Endothelial cell of umbilical vein (primary cell): ENCODE measurements around the gene COL23A1.

Experiments
- CTCF ChIP-seq, 2 donors: IDR thresholded peaks; 1 replicate in 1 of 2; 2 replicates in 1 of 2; pipeline ENCODE4 v1.5.1; 2011; ENCODE audit warnings: low read length in 2 of 2, mild to moderate bottlenecking in 2 of 2, moderate library complexity in 2 of 2, control low read depth in 1 of 2, inconsistent platforms in 1 of 2, low read depth in 1 of 2; ENCODE audit not compliant: insufficient read depth in 1 of 2; ENCODE audit errors: extremely low read depth in 1 of 2
- EZH2 ChIP-seq: IDR thresholded peaks from 2 replicates; pipeline ENCODE4 v1.6.1; 2012; ENCODE audit warnings: borderline replicate concordance, low read depth, mild to moderate bottlenecking, moderate library complexity, low read length, inconsistent platforms; ENCODE audit not compliant: severe bottlenecking
- JUN ChIP-seq: IDR thresholded peaks from 2 replicates; pipeline ENCODE4 v1.6.1; 2011; ENCODE audit warnings: borderline replicate concordance, low read depth; ENCODE audit not compliant: insufficient read length, insufficient read depth
- POLR2A ChIP-seq: IDR thresholded peaks from 2 replicates; pipeline ENCODE4 v1.6.1; 2012; ENCODE audit warnings: low read depth, mild to moderate bottlenecking, control low read depth, low read length

- TF ChIP-seq CTCF (IDR thresholded peaks at IDR 0.05; ENCODE audit: extremely low read depth in 1 of 2, insufficient read depth in 1 of 2, low read depth in 1 of 2, low read length in 2 of 2) (no peak), EZH2 (no peak), JUN (no peak), POLR2A (no peak)
Observed at GRCh38 chr5:178304761-178305645, 285.2 kb downstream of the COL23A1 start.
